Mesangial cell (primary cell): ENCODE data around the gene TAF1A. TPM values are rescaled to one million over a fixed set of nuclear protein-coding genes. Genes with fewer than 3 reads are reported as not detected.

Experiments
- total RNA-seq: library from RNA; depleted of rRNA; stranded (reverse); fragments of >200 nt; gene quantifications from 2 replicates; pipeline ENCODE4 v1.2.3, GENCODE V29; 2015

The TAF1A gene
- total RNA-seq: 1.8 and 4.9 TPM in 2 replicates

DNA sequence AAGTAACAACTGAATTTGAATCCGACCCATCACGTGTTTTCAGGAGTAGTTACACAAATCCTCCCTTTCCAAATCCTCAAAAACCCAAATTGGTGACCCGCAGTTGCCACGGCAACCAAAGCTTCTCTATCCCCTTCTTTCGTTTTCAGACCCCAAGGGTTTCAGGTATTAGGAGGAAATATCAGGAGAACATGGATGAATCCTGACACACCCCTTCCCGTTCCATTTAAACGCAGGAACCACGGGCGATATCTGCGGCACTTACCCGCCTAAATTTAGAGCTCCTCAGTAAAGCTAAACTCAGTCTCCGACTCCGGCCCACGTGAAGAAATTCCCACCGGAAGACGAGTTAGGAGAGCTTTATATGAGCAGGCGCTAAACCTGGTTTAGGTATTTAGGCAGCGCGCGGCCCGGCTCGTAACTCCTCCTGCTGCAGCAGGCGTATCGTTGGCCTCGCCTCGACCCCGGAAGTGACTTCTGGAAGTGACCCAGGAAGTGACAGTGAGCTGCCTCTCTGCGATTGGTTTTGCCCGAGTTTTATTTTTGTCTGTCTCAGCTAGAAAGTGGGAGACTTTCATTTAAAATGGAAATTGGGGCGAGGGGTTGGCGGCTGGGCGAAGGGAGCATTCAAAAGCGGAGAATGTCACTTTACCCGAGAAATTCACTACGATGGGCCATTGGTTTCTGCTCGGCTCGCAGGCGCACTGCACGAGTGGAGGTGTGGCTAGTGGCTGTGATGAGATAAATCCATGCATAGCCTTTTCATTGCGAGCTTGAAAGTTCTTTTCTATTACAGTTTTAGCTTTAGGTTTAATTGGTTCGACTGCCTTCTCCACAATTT lies at the start of gene TAF1A:
TSS of gene TAF1A (minus strand) at position 472 of the 841 bp plus-strand sequence.

DNA sequence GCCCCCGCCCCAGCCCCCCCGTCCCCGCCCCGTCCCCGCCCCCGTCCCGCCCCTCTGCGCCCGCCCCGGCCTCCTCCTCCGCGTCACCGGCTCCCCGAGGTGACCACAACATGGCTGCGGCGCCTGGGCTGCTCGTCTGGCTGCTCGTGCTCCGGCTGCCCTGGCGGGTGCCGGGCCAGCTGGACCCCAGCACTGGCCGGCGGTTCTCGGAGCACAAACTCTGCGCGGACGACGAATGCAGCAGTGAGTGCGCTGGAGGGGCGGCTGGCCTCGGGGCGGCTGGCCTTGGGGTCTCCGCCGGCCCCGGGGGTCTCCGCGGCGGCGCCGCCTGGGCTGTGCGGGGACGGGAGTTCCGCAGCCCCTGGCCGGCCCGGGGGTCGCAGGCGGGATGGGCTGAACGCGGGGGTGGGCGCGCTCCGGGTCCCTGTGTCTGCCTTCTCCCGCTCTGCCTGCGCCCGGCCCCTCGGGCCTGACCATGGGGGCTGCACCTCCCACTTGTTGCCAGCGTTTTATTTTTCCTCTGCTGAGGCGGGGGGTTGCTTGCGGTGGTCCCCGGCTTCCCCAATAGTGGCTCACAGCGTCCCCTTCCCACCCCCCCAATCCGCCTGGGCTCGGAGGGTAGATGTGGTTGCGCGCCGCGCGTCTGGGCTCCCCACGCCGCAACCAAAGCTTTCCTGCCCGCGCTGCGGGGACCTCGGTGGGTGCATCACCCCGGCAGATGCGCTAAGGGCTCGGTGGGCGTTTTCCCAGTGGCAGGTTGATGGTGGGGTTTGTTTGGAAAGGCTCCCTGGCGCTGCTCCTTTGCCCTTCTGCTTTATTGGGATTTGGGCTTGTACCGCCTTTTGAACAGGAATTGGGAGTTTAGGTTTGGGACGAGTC lies 28.5 kb upstream of the TAF1A start, which contains the start of gene MIA3:
TSS of gene MIA3 (plus strand) at position 97 of the 879 bp plus-strand sequence. CDS start at position 111, 14 bp downstream.

GRCh38 chr1:222547944-222548671 lies 41.6 kb downstream of the TAF1A start, which contains the start of gene HHIPL2:
HHIPL2 (minus strand) TSS chr1:222548104; CDS start chr1:222548044, 60 bp downstream.

Other genes with a start within 250 kb of the TAF1A start
- gene HHIPL2, start 41.8 kb downstream of the TAF1A start, total RNA-seq: 0.13 TPM in 1 of 2 replicates, not detected in the other
- gene MIA3, start 28.2 kb upstream of the TAF1A start, total RNA-seq: 20.2 and 32.1 TPM in 2 replicates
- gene AIDA, start 122.6 kb upstream of the TAF1A start, total RNA-seq: 33.7 and 53.4 TPM in 2 replicates
- gene BROX, start 122.6 kb upstream of the TAF1A start, total RNA-seq: 21.4 and 27.5 TPM in 2 replicates
- not detected in 2 replicates for gene FAM177B, start 147.3 kb upstream of the TAF1A start, total RNA-seq
- 4.1 and 8.0 TPM in 2 replicates for gene DISP1, start 225.1 kb upstream of the TAF1A start, total RNA-seq